GM10847 (cell line): ENCODE data around the gene PKN1.

Source experiments
- POLR2A ChIP-seq: IDR thresholded peaks from 2 replicates; pipeline ENCODE4 v1.6.1; 2011; ENCODE audit not compliant: insufficient read length; ENCODE audit errors: extremely low read depth

PKN1 gene

GRCh38 chr19:14472202-14472938, 39.3 kb downstream of the PKN1 start:
- TF ChIP-seq POLR2A: no peak

GRCh38 chr19:14473073-14473977, 40.2 kb downstream of the PKN1 start:
- TF ChIP-seq POLR2A: no peak

DNA sequence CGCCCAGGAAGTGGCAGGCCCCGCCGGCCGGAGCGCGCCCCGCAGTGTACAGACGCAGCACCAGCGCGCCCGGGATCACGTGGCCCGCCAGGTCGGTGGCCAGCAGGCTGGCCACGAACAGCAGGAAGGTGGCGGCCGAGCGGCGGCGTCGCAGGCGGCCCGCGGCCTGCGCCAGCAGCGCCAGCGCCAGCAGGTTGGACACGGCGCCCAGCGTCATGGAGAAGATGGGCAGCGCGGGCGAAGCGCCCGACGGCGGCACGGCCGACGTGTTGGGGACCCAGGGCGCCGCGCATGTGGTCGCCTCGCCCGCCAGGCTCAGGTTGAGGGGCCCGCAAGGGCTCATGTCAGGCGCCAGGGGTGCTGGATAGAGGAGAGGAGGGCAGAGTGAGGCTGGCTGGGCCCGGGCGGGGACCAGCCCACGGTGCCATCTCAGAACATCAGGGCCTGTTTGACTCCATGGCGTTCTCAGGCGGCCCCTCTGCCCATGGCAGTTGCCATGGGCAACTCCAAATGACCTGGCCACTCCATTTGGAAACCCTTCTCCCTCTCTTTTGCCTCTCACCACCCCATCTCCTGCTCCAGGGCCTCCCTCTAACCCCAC, 41.0 kb downstream of the PKN1 start:
- no peak for TF ChIP-seq POLR2A

GRCh38 chr19:14474827-14475226, 41.7 kb downstream of the PKN1 start:
- TF ChIP-seq POLR2A: no peak

DNA sequence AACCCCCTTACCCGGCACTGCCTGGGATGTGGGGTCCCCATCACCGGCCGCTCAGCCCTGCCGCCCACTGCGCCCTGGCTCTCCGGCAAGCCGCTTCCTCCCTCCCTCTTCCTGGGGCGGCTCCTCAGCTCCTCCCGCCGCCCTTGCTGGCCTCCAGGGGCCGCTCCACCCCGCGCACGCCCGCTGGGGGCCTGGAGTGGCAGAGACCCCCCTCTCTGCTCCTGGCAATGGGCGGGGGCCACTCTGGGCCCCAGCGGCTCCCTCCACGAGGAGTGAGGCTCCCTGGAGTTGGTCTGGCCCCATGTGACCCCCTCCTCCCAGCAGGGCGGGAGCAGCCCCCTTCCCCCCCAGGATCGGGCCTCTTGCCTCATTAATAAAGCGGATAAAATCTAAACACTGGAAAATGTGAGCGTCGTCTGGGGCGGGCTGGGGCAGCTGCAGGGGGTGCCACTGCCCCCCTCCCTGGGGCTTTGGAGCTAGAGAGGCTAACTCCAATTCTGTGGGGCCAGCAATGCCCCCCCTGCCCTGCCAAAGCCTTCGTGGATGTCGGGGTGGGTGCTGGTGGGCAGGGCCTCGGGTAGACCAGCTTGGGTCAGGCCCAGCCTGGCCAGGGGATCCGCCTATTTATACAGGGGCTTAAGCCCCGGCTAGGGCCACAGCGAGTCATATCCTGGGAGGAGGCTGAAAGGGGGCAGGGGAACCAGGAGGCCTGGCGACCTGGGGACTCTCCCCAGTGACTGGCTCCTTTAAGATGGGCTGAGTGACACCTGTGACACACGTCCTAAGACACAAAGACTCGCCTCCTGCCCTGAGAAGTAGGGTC, 42.4 kb downstream of the PKN1 start, which contains the start of gene PTGER1:
Gene PTGER1, minus strand, starts transcription at position 104 of the 823 bp plus-strand sequence. CDS start 1,034 bp downstream, outside the sequence.
- no peak for TF ChIP-seq POLR2A

DNA sequence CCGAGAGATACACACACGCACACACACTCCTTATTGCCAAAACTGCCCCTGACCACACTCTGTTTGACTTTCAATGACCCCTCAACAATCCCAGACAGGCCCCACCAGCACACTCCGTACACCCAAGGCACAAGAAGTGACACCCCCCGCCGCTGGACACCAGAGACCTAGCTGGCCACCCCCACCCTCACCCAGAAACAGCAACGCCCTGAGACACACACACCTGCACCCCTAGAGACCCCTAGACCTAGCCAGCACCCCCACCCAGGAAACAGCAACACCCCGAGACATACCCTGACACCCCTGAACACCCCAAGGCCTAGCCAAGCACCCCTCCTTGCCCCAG, 43.2 kb downstream of the PKN1 start:
- no peak for TF ChIP-seq POLR2A

- no peak for TF ChIP-seq POLR2A
These were observed 43.7 kb downstream of the PKN1 start for GRCh38 chr19:14476673-14477401.

GRCh38 chr19:14477418-14478112, 44.5 kb downstream of the PKN1 start:
- no peak for TF ChIP-seq POLR2A

DNA sequence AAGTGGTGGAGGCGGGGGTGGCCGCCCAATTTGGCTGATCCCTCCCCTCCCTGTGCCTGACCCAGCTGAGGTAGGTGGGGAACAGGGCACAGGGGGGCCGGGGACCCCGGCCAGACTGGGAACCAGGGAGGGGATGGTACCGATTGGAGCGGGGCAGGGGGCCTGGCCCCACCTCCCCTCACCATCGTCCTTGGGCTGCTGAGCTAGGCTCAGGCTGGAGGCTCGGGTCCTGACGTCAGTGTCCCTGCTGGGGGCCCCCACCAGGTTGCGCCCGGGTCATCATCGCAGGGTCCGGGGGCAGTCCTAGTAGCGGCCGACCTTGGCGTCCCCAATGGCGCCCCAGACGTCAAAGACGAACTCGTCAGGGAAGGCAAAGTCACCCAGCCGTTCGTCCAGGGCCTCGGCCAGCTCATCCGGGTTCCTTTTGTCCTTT, 45.0 kb downstream of the PKN1 start:
- no peak for TF ChIP-seq POLR2A

DNA sequence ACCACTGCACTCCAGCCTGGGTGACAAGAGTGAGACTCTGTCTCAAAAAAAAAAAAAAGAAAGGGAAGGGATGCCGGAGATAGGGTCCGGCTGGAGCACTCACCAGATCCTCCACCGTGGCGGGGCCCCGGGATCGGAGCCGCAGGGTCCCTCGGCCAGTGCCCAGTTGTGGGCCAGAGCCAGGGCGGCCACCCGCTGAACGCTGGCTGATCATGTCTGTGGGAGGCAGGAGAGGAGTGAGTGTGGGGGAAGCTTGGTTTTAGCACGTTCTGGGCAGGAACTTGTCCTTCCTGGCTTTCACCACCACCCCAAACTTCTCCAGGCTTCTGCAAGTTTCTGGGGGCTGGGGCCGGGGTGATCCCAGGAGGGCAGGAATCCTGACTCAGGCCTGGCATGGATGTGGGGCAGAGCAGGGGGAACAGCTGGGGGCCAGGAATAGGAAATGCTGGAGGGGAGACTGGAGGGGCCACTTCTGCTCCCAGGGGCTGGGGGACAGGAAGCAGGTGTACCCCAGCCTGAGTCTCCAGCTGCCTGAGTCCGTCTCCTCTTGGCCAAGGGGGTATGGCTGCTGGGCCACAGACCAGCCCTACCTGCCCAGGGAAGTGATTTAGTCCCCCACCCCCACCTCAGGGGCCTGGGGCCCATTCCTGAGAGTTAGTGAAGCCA, 46.3 kb downstream of the PKN1 start:
- no peak for TF ChIP-seq POLR2A

DNA sequence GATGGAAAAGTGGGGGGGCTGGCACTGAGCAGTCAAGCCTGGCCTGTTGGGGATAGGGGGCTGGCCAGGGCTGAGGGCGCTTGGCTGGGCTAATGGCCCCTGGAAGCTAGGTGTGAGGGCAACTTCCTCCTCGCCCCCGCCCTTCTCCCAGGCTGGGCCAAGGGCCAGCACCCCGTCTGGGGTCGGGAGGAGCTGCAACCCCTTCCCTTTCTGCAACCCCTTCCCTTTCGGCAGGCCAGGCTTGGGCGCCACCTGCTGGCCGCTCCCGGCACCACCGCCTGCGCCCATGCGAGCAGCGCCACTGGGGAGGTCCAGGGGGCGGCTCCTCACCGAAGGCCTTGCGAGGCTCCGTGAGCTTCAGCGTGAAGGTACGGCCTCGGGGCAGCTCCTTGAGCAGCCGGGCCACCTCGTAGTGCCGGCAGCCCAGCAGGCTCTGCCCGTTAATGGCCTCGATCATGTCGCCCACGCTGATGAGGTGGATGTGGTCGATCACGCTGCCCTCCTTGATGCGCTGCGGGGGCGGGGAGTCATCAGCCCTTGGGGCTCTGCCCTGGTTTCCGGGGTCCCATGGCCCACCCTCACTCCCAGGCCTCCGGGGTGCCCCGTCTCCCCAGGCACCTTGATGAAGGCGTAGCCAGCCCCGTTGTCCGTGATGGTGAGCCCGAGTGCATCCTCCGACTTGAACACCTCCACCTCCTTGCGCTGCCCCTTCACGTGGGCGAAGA, 47.0 kb downstream of the PKN1 start:
- TF ChIP-seq POLR2A: no peak

- TF ChIP-seq POLR2A: no peak
These were observed 47.6 kb downstream of the PKN1 start for GRCh38 chr19:14480700-14481079.
